Measurements from ENCODE around the gene BCL2.

BCL2 gene

DNA sequence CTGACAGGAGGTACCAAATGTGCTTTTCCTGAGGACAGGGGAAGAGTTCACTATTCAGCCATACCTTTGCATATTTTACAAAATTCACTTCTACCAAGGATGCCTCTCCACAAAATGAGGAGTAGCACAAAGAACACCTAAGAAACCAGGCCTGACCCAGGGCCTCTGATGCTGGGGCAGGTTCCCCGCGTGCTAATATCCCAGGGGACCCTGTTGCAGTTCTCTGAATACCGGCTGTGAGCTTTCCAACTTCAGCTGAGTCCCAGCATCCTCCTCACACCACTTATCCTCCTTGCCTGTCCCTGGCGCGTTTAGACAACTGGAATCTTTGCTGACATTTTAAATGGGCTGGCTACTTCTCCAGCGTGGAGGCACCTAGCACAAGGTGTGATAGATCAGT lies 142.3 kb downstream of the BCL2 start:
- TF ChIP-seq, protein P1, sequence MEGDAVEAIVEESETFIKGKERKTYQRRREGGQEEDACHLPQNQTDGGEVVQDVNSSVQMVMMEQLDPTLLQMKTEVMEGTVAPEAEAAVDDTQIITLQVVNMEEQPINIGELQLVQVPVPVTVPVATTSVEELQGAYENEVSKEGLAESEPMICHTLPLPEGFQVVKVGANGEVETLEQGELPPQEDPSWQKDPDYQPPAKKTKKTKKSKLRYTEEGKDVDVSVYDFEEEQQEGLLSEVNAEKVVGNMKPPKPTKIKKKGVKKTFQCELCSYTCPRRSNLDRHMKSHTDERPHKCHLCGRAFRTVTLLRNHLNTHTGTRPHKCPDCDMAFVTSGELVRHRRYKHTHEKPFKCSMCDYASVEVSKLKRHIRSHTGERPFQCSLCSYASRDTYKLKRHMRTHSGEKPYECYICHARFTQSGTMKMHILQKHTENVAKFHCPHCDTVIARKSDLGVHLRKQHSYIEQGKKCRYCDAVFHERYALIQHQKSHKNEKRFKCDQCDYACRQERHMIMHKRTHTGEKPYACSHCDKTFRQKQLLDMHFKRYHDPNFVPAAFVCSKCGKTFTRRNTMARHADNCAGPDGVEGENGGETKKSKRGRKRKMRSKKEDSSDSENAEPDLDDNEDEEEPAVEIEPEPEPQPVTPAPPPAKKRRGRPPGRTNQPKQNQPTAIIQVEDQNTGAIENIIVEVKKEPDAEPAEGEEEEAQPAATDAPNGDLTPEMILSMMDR (conservative IDR thresholded peaks at IDR 0.05; ENCODE audit: low read depth), result no peak
- no peak overlapping the region for H3K27ac ChIP-seq
- ChIA-PET POLR2A (ENCODE audit: low non-redundant PET) (no interaction called here), CTCF (no interaction called here)
- DNase-seq (ENCODE audit: low spot score), result no peak

DNA sequence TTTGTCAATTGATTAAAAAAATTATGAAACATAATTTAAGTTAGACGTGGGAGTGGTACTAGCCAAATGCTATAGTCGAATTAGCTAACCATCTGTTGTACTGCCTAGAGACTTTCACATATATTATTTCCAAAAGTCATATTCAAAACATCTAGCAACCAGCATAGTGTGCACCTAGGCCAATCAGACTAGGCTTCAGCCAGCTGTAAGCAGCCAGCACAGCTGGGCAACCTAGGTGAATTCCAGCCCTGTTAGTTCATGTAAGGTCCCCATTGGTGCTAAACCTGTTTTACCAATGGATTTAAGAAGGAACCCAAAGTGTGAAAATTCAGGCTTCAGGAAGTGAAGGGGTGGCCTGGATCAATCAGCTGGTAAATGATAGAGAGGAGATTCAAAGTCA lies 144.3 kb downstream of the BCL2 start:
- POLR2A ChIA-PET (ENCODE audit: low non-redundant PET), result no interaction called here
- CTCF ChIA-PET, result no interaction called here
- H3K27ac ChIP-seq, result no peak overlapping the region
- TF ChIP-seq, protein P1 (conservative IDR thresholded peaks at IDR 0.05; ENCODE audit: low read depth), result no peak
- no peak for DNase-seq (ENCODE audit: low spot score)

DNA sequence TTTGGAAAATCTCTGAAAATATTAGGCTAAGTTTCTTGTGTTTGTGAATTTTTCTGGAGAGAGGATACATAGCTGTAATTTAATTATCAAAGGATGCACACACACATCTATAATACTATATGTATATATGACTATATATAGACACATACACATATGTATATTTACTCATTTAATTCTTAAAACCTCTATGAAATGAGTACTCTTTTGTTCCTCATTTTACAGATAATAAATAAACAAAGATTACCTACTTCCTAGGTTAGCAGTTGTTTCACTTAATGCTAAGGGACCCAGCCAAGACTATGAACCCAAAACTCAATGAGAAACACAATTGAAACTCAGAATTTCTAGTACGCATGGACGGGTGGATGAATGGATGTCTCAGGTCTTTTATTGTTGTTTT lies 145.6 kb downstream of the BCL2 start:
- CTCF ChIA-PET, result no interaction called here
- no peak overlapping the region for H3K27ac ChIP-seq
- no peak for DNase-seq (ENCODE audit: low spot score)
- POLR2A ChIA-PET (ENCODE audit: low non-redundant PET), result no interaction called here
- TF ChIP-seq, protein P1 (conservative IDR thresholded peaks at IDR 0.05; ENCODE audit: low read depth), result no peak

DNA sequence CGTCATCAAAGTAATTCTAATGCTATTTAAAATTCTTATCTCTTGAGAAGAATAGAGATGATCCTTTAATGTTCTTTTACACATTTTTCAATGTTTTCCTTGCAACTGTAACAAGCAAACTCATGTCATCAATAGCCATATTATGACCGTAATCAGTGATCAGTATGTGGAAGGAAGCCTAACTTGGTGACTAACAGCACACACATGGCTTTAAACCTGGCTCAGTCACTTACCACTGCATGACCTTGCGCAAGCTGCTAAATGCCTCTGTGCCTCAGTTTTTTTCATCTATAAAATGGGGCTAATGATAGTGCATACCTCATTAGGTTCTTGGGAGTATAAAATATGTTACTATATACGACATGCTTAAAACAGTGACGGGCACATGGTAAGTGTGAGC lies 149.7 kb downstream of the BCL2 start:
- TF ChIP-seq, protein P1 (conservative IDR thresholded peaks at IDR 0.05; ENCODE audit: low read depth), result no peak
- ChIA-PET CTCF (no interaction called here), POLR2A (ENCODE audit: low non-redundant PET) (no interaction called here)
- no peak overlapping the region for H3K27ac ChIP-seq
- DNase-seq (ENCODE audit: low spot score), result no peak

DNA sequence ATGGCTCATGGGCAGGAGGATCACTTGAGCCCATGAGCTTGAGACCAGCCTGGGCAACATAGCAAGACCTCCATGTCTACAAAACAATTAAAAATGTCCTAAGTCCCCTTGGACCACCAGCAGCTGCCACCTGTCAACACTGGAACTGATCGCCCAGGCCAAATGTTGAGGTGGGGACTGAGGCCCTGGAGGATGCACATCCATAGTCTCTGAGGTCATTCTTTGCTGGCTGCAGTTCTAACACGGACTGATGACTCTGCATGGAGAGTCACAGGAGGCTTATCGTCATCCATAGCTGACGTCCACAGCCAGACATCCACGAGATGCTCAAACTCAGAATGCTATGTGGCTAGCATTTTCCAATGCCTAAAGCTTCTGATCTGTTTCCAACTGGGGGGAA lies 151.3 kb downstream of the BCL2 start:
- DNase-seq (ENCODE audit: low spot score), result no peak
- TF ChIP-seq, protein P1 (conservative IDR thresholded peaks at IDR 0.05; ENCODE audit: low read depth), result no peak
- no peak overlapping the region for H3K27ac ChIP-seq
- ChIA-PET CTCF (no interaction called here), POLR2A (ENCODE audit: low non-redundant PET) (no interaction called here)

DNA sequence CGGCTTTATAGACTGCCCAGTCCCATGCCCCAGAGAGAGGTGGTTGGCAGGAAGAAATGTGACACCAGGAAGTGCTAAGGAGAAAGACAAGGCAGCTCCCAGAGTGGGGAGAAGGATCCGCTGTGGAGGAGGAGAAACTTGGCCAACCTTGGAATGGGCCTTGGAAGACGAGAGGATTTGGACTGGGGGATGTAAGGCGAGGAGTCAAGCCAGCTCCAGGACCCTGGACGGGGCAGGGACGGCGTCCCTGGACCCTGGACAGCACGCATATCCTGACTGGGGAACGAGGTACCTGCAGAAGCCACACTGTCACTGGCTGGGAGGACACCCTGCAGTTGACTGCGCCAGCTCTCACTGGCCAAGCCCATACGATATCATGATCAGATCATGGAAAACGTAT lies 153.4 kb downstream of the BCL2 start:
- DNase-seq (ENCODE audit: low spot score), result no peak
- ChIA-PET POLR2A (ENCODE audit: low non-redundant PET) (no interaction called here), CTCF (no interaction called here)
- no peak overlapping the region for H3K27ac ChIP-seq
- TF ChIP-seq, protein P1 (conservative IDR thresholded peaks at IDR 0.05; ENCODE audit: low read depth), result no peak

DNA sequence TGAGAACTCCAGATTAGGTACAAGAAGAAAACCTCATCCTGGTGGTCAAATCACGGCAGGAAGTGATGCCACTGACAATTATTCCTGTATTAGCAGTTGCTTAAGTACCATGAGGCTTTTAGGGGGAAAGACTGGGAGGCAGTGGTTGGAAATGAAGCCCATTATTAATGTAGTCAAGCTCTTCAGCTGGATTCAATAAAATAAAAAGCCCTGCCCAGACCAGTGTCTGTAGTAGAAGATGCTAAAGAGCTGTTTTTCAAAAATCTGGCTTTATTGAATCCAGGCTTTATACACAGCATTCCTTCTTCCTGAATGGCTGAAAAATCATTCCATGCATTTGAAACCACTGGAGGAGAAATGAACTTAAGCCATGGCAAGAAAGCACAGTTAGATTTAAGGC lies 155.2 kb downstream of the BCL2 start:
- DNase-seq (ENCODE audit: low spot score), result no peak
- ChIA-PET POLR2A (ENCODE audit: low non-redundant PET) (no interaction called here), CTCF (no interaction called here)
- TF ChIP-seq, protein P1 (conservative IDR thresholded peaks at IDR 0.05; ENCODE audit: low read depth), result no peak
- no peak overlapping the region for H3K27ac ChIP-seq

All from RWPE1 (cell line).